Naive B cell (primary cell): ENCODE measurements around the gene EIF6. TPM values are rescaled to one million over a fixed set of nuclear protein-coding genes. Genes with fewer than 3 reads are reported as not detected.

Experiments
- ATAC-seq, 2 donors: fragments of 150-1000 bp; cut with Tn5 transposase; 2 replicates each; pipeline ENCODE4 v1.10.0; 2021; ENCODE audit warnings: low read depth in 2 of 2, mild to moderate bottlenecking in 2 of 2, moderate library complexity in 2 of 2
- DNase-seq: peaks from one replicate; pipeline ENCODE4 v3.0.0; 2022
- H3K27ac Mint-ChIP-seq, 6 donors: one replicate each; pipeline ENCODE4 v1.8.0; 2020 to 2022; ENCODE audit warnings: mild to moderate bottlenecking in 6 of 6, mixed read lengths in 6 of 6, moderate library complexity in 5 of 6, inconsistent platforms in 2 of 6
- H3K27me3 Mint-ChIP-seq, 3 donors: one replicate each; pipeline ENCODE4 v1.8.0; 2021 to 2022; ENCODE audit warnings: mixed read lengths in 3 of 3, mild to moderate bottlenecking in 1 of 3
- H3K36me3 Mint-ChIP-seq, 2 donors: one replicate each; pipeline ENCODE4 v1.8.0; 2020 to 2022; ENCODE audit warnings: mixed read lengths in 2 of 2, inconsistent platforms in 1 of 2, mild to moderate bottlenecking in 1 of 2
- H3K4me1 Mint-ChIP-seq, 3 donors: one replicate each; pipeline ENCODE4 v1.8.0; 2020 to 2022; ENCODE audit warnings: mixed read lengths in 3 of 3, inconsistent platforms in 1 of 3, mild to moderate bottlenecking in 1 of 3, moderate library complexity in 1 of 3
- H3K4me3 Mint-ChIP-seq, 8 donors: one replicate each; pipeline ENCODE4 v1.8.0; 2020 to 2022; ENCODE audit warnings: mild to moderate bottlenecking in 8 of 8, mixed read lengths in 8 of 8, moderate library complexity in 8 of 8, inconsistent platforms in 2 of 8
- H3K9me3 Mint-ChIP-seq, 7 donors: one replicate each; pipeline ENCODE4 v1.8.0; 2020 to 2022; ENCODE audit warnings: mixed read lengths in 7 of 7, mild to moderate bottlenecking in 5 of 7, inconsistent platforms in 2 of 7, moderate library complexity in 1 of 7
- polyA plus RNA-seq, 6 donors: library from polyadenylated mRNA; unstranded; fragments of 300-500 nt; fragmentation: Illumina TruSeq; gene quantifications; one replicate each; pipeline ENCODE4 v1.2.3, GENCODE V29; 2021; ENCODE audit warnings: low read depth in 6 of 6

EIF6 gene
- polyA plus RNA-seq, 6 donors from 2014 or later = 206 to 241 (median 228) TPM

DNA sequence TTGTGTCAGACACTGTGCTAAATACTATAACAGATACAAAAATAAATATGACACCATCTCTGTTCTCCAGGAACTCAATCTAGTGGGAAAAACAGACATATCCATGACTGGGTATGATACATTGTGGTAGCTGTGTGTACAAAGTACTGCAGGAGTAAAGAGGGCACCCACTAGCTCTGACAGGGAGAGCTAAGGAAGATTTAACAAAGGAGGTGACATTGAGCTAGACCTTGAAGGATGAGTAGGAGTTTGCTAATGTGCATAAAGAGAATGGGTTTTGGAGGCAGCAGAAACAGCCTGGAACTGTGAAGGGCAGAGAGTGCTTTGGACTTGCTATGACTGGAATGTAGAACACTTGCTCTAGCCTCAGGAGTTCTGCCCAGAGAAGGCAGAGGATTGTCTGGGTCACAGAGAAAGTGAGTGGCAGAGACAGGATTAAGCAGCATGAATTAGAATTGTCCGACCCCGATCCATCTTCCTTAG lies 43.7 kb downstream of the EIF6 start:
- H3K36me3 Mint-ChIP-seq = peaks cover 12 to 13% of the 10 kb centered on the region in 2 donors
- ATAC-seq (no peak), DNase-seq (no peak)
- H3K4me1 Mint-ChIP-seq = peaks cover 0 to 3% (median 0%) of the 10 kb centered on the region in 3 donors
- no peak overlapping the region for H3K4me3 Mint-ChIP-seq
- H3K9me3 Mint-ChIP-seq = peaks cover 0 to 2% (median 0%) of the 10 kb centered on the region in 7 donors
- H3K27ac Mint-ChIP-seq = peak overlapping the region in 2 of 6 donors; percentile 2 to 51
- H3K27me3 Mint-ChIP-seq = peaks cover 0 to 6% (median 4%) of the 10 kb centered on the region in 3 donors

DNA sequence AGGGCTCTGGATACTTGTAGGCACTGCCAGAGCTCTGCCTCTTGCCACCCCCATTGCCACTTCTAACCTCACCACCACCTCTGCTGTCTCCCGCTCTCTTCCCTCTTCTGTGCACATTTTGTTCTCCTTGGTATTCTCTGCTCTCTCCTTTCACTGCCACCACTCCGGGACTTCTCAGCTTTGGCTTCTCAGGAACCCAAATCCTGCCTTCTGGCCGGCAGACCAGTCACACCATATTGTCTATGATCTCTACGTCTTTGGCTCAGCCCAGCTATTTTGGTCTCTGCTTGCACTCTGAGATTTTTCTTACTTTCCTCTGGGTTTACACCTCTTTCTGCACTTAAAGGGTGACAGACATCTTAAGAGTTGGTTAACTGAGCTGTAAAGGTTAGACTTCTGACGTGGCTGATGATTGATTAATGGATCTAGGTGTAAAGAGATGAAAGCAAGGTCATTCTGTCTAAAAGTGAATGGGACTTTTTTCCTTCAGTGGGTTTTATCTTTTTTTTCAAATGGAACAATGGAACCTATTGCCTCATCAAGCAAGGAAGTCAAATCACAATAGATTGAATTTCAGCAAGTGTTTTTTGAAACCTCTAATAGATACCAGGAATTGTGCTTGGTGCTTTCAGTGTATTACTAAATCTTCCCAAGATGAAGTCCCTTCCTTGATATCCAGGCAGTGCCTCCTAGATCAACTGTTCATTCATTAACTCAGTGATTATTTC lies 44.3 kb downstream of the EIF6 start:
- no peak for ATAC-seq
- peaks cover 12 to 18% of the 10 kb centered on the region in 2 donors for H3K36me3 Mint-ChIP-seq
- H3K4me1 Mint-ChIP-seq = peaks cover 0 to 3% (median 0%) of the 10 kb centered on the region in 3 donors

DNA sequence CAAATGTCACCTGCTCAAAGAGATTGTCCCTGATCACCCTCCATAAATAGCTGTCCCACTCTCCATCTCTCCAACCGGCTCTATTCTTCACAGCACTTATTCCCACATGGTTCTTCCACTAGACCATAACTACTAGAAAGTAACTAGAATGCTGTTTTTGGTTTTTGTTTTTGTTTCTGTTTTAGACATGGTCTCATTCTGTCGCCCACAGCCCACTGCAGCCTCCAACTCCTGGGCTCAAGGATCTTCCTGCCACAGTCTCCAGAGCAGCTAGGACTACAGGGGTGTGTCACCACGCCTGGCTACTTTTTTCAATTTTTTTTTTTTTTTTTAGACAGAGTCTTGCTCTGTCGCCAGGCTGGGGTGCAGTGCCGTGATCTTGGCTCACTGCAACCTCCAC lies 45.8 kb downstream of the EIF6 start:
- no peak overlapping the region for H3K4me3 Mint-ChIP-seq
- peaks cover 0 to 6% (median 4%) of the 10 kb centered on the region in 3 donors for H3K27me3 Mint-ChIP-seq
- no peak overlapping the region for H3K27ac Mint-ChIP-seq
- H3K9me3 Mint-ChIP-seq = peaks cover 0 to 2% (median 0%) of the 10 kb centered on the region in 7 donors
- peaks cover 0 to 3% (median 0%) of the 10 kb centered on the region in 3 donors for H3K4me1 Mint-ChIP-seq
- no peak for ATAC-seq
- DNase-seq = no peak
- peaks cover 17 to 29% of the 10 kb centered on the region in 2 donors for H3K36me3 Mint-ChIP-seq

More for the DNA sequence above, 44.3 kb downstream of the EIF6 start:
- H3K9me3 Mint-ChIP-seq = peaks cover 0 to 2% (median 0%) of the 10 kb centered on the region in 7 donors
- no peak overlapping the region for H3K27ac Mint-ChIP-seq
- H3K27me3 Mint-ChIP-seq = peaks cover 0 to 6% (median 4%) of the 10 kb centered on the region in 3 donors
- no peak overlapping the region for H3K4me3 Mint-ChIP-seq
- DNase-seq = no peak

GRCh38 chr20:35238170-35238569 lies 46.4 kb downstream of the EIF6 start:
- no peak overlapping the region for H3K4me3 Mint-ChIP-seq
- H3K27me3 Mint-ChIP-seq = peaks cover 0 to 6% (median 4%) of the 10 kb centered on the region in 3 donors
- ATAC-seq (no peak), DNase-seq (no peak)
- H3K4me1 Mint-ChIP-seq = peaks cover 0 to 3% (median 0%) of the 10 kb centered on the region in 3 donors
- H3K27ac Mint-ChIP-seq = peak overlapping the region in 1 of 6 donors; percentile 77
- peaks cover 0 to 2% (median 0%) of the 10 kb centered on the region in 7 donors for H3K9me3 Mint-ChIP-seq
- peaks cover 17 to 31% of the 10 kb centered on the region in 2 donors for H3K36me3 Mint-ChIP-seq

GRCh38 chr20:35237486-35237885 lies 47.1 kb downstream of the EIF6 start:
- no peak overlapping the region for H3K27ac Mint-ChIP-seq
- H3K4me3 Mint-ChIP-seq = no peak overlapping the region
- DNase-seq (no peak), ATAC-seq (no peak)
- H3K27me3 Mint-ChIP-seq = peaks cover 3 to 6% (median 5%) of the 10 kb centered on the region in 3 donors
- H3K4me1 Mint-ChIP-seq = peaks cover 0 to 3% (median 0%) of the 10 kb centered on the region in 3 donors
- peaks cover 19 to 33% of the 10 kb centered on the region in 2 donors for H3K36me3 Mint-ChIP-seq
- peaks cover 0 to 2% (median 0%) of the 10 kb centered on the region in 7 donors for H3K9me3 Mint-ChIP-seq

- H3K36me3 Mint-ChIP-seq = peaks cover 29 to 44% of the 10 kb centered on the region in 2 donors
- no peak overlapping the region for H3K27ac Mint-ChIP-seq
- ATAC-seq = no peak
- no peak overlapping the region for H3K4me3 Mint-ChIP-seq
- H3K9me3 Mint-ChIP-seq = peaks cover 0 to 2% (median 0%) of the 10 kb centered on the region in 7 donors
- peaks cover 9 to 12% (median 10%) of the 10 kb centered on the region in 3 donors for H3K27me3 Mint-ChIP-seq
- peaks cover 0 to 3% (median 0%) of the 10 kb centered on the region in 3 donors for H3K4me1 Mint-ChIP-seq
- no peak for DNase-seq
These were observed 48.7 kb downstream of the EIF6 start for GRCh38 chr20:35235881-35236280.

- ATAC-seq (no peak), DNase-seq (no peak)
- Mint-ChIP-seq H3K36me3 (peaks cover 33 to 57% of the 10 kb centered on the region in 2 donors), H3K27me3 (peaks cover 28 to 36% (median 35%) of the 10 kb centered on the region in 3 donors), H3K4me1 (no peaks in the 10 kb centered on the region), H3K27ac (no peak overlapping the region), H3K9me3 (peaks cover 0 to 8% (median 2%) of the 10 kb centered on the region in 7 donors), H3K4me3 (no peak overlapping the region)
These were observed 52.0 kb downstream of the EIF6 start for GRCh38 chr20:35232575-35232974.

Other genes with a start within 250 kb of the EIF6 start
- 10 to 100 TPM; 37.1 to 63.2 (median 51.2) TPM for gene TRPC4AP, start 192.0 kb downstream of the EIF6 start, polyA plus RNA-seq
- gene EDEM2, start 137.4 kb downstream of the EIF6 start, polyA plus RNA-seq = 10 to 100 TPM; 41.6 to 67.6 (median 45.5) TPM
- gene PROCR, start 112.7 kb downstream of the EIF6 start, polyA plus RNA-seq = not detected
- under 1 TPM in 5 of 6 donors, not detected in 1; 0.05 to 0.09 (median 0.08) TPM for gene MMP24, start 58.1 kb downstream of the EIF6 start, polyA plus RNA-seq
- 10 to 100 TPM in 2 of 6 donors, 1 to 10 TPM in 4; 3.7 to 14.1 (median 8.6) TPM for gene MMP24OS, start 6.7 kb downstream of the EIF6 start, polyA plus RNA-seq
- gene FAM83C, start 7.7 kb upstream of the EIF6 start, polyA plus RNA-seq = not detected
- 10 to 100 TPM; 10.2 to 17.1 (median 11.7) TPM for gene UQCC1, start 127.2 kb upstream of the EIF6 start, polyA plus RNA-seq
- gene GDF5, start 153.5 kb upstream of the EIF6 start, polyA plus RNA-seq = not detected
- 10 to 100 TPM in 1 of 6 donors, 1 to 10 TPM in 4, not detected in 1; 3.4 to 20.5 (median 5.2) TPM for gene CEP250, start 170.8 kb upstream of the EIF6 start, polyA plus RNA-seq
- not detected for gene C20orf173, start 244.9 kb upstream of the EIF6 start, polyA plus RNA-seq